ENCODE measurements around the gene WNT4. TPM values are rescaled to one million over a fixed set of nuclear protein-coding genes. Genes with fewer than 3 reads are reported as not detected.

The WNT4 gene
- total RNA-seq, 6 donors from 2014 or later: 1.0 to 3.2 (median 2.0) TPM

- TF ChIP-seq CTCF (IDR thresholded peaks at IDR 0.05): no peak
- no peak for TF ChIP-seq POLR2AphosphoS5 (IDR thresholded peaks at IDR 0.05)
- no peak for TF ChIP-seq POLR2A (IDR thresholded peaks at IDR 0.05)
- no peak for TF ChIP-seq EP300 (IDR thresholded peaks at IDR 0.05)
- Histone ChIP-seq H3K4me1 (peaks cover 3 to 38% (median 9%) of the 10 kb centered on the region in 4 donors), H3K27me3 (no peaks in the 10 kb centered on the region), H3K27ac (no peak overlapping the region), H3K4me3 (no peak overlapping the region), H3K9me3 (no peaks in the 10 kb centered on the region), H3K36me3 (peaks cover 0 to 47% (median 4%) of the 10 kb centered on the region in 4 donors)
- no peak for ATAC-seq (ENCODE audit: low FRiP score in 2 of 2)
- no peak for DNase-seq
- WGBS, 2 donors: 80 to 90% methylated on average over 6 of the region's 6 CpGs
These were observed 37.9 kb downstream of the WNT4 start for GRCh38 chr1:22104865-22105437.

GRCh38 chr1:22104094-22104493 is 38.8 kb downstream of the WNT4 start:
- DNase-seq (no peak), ATAC-seq (ENCODE audit: low FRiP score in 2 of 2) (no peak)
- 78 to 87% methylated on average over 6 of the region's 6 CpGs for WGBS, 2 donors
- no peak overlapping the region for H3K27ac ChIP-seq
- H3K4me3 ChIP-seq: no peak overlapping the region
- H3K36me3 ChIP-seq: peaks cover 0 to 46% (median 4%) of the 10 kb centered on the region in 4 donors
- TF ChIP-seq CTCF (IDR thresholded peaks at IDR 0.05) (no peak), EP300 (IDR thresholded peaks at IDR 0.05) (no peak), POLR2AphosphoS5 (IDR thresholded peaks at IDR 0.05) (no peak), POLR2A (IDR thresholded peaks at IDR 0.05) (no peak)
- no peaks in the 10 kb centered on the region for H3K27me3 ChIP-seq
- peaks cover 3 to 38% (median 9%) of the 10 kb centered on the region in 4 donors for H3K4me1 ChIP-seq
- no peaks in the 10 kb centered on the region for H3K9me3 ChIP-seq

- H3K4me3 ChIP-seq: no peak overlapping the region
- no peak for TF ChIP-seq CTCF (IDR thresholded peaks at IDR 0.05)
- no peak for TF ChIP-seq EP300 (IDR thresholded peaks at IDR 0.05)
- TF ChIP-seq POLR2A (IDR thresholded peaks at IDR 0.05): no peak
- no peak for TF ChIP-seq POLR2AphosphoS5 (IDR thresholded peaks at IDR 0.05)
- H3K9me3 ChIP-seq: no peaks in the 10 kb centered on the region
- no peaks in the 10 kb centered on the region for H3K27me3 ChIP-seq
- peaks cover 0 to 49% (median 12%) of the 10 kb centered on the region in 4 donors for H3K36me3 ChIP-seq
- WGBS, 2 donors: 52 to 58% methylated on average over 3 of the region's 3 CpGs
- DNase-seq: no peak
- ATAC-seq (ENCODE audit: low FRiP score in 2 of 2): no peak
- peaks cover 3 to 34% (median 9%) of the 10 kb centered on the region in 4 donors for H3K4me1 ChIP-seq
- no peak overlapping the region for H3K27ac ChIP-seq
These were observed 40.2 kb downstream of the WNT4 start for GRCh38 chr1:22102746-22103145.

- no peaks in the 10 kb centered on the region for H3K9me3 ChIP-seq
- no peaks in the 10 kb centered on the region for H3K27me3 ChIP-seq
- ATAC-seq (ENCODE audit: low FRiP score in 2 of 2) (no peak), DNase-seq (no peak)
- peaks cover 3 to 33% (median 9%) of the 10 kb centered on the region in 4 donors for H3K4me1 ChIP-seq
- TF ChIP-seq POLR2A (IDR thresholded peaks at IDR 0.05): no peak
- no peak for TF ChIP-seq CTCF (IDR thresholded peaks at IDR 0.05)
- no peak for TF ChIP-seq EP300 (IDR thresholded peaks at IDR 0.05)
- TF ChIP-seq POLR2AphosphoS5 (IDR thresholded peaks at IDR 0.05): no peak
- no peak overlapping the region for H3K27ac ChIP-seq
- H3K4me3 ChIP-seq: no peak overlapping the region
- H3K36me3 ChIP-seq: peaks cover 0 to 56% (median 16%) of the 10 kb centered on the region in 4 donors
- WGBS, 2 donors: 83 to 89% methylated on average over 8 of the region's 8 CpGs
These were observed 40.9 kb downstream of the WNT4 start for GRCh38 chr1:22101995-22102394.

GRCh38 chr1:22101199-22101598 is 41.7 kb downstream of the WNT4 start:
- H3K27me3 ChIP-seq: no peaks in the 10 kb centered on the region
- H3K9me3 ChIP-seq: no peaks in the 10 kb centered on the region
- peaks cover 3 to 55% (median 23%) of the 10 kb centered on the region in 4 donors for H3K36me3 ChIP-seq
- H3K4me1 ChIP-seq: peaks cover 3 to 31% (median 9%) of the 10 kb centered on the region in 4 donors
- DNase-seq: no peak
- no peak overlapping the region for H3K27ac ChIP-seq
- 62 to 63% methylated on average over 1 of the region's 1 CpG for WGBS, 2 donors
- TF ChIP-seq POLR2A (IDR thresholded peaks at IDR 0.05): no peak
- no peak for TF ChIP-seq POLR2AphosphoS5 (IDR thresholded peaks at IDR 0.05)
- TF ChIP-seq CTCF (IDR thresholded peaks at IDR 0.05): no peak
- TF ChIP-seq EP300 (IDR thresholded peaks at IDR 0.05): no peak
- ATAC-seq (ENCODE audit: low FRiP score in 2 of 2): no peak
- H3K4me3 ChIP-seq: no peak overlapping the region

All from upper lobe of left lung (tissue), 6 donors.